GM06990 (cell line): ENCODE data around the gene COL23A1.

Experiments used
- DNase-seq: peaks from one replicate; pipeline ENCODE4 v3.0.0-alpha.2; 2011; ENCODE audit not compliant: insufficient read length; ENCODE audit errors: extremely low read depth
- H3K27me3 ChIP-seq: replicated peaks from 2 replicates; pipeline ENCODE4 v1.6.0; 2011; ENCODE audit warnings: low read length; ENCODE audit not compliant: control insufficient read depth, insufficient read depth
- H3K36me3 ChIP-seq: 2 replicates; pipeline ENCODE4 v1.5.1; 2011; ENCODE audit warnings: low read length; ENCODE audit not compliant: control insufficient read depth, insufficient read depth
- H3K4me3 ChIP-seq: replicated peaks from 2 replicates; pipeline ENCODE4 v1.5.1; 2011; ENCODE audit warnings: low read depth, mild to moderate bottlenecking, control low read depth, low read length
- CTCF ChIP-seq: IDR thresholded peaks from 2 replicates; pipeline ENCODE4 v1.5.1; 2011; ENCODE audit warnings: low read length, control low read depth, mild to moderate bottlenecking, inconsistent platforms; ENCODE audit not compliant: insufficient read depth, poor library complexity, severe bottlenecking

Gene COL23A1

GRCh38 chr5:178429156-178429468, 161.1 kb downstream of the COL23A1 start:
- no peak for DNase-seq
- no peak overlapping the region for H3K4me3 ChIP-seq
- TF ChIP-seq CTCF = no peak
- H3K27me3 ChIP-seq = no peaks in the 10 kb centered on the region; the same call in 1 of the 2 replicates
- no peaks in the 10 kb centered on the region for H3K36me3 ChIP-seq

GRCh38 chr5:178428341-178429155, 161.6 kb downstream of the COL23A1 start:
- no peak for DNase-seq
- no peaks in the 10 kb centered on the region for H3K36me3 ChIP-seq
- no peak overlapping the region for H3K4me3 ChIP-seq
- no peaks in the 10 kb centered on the region; the same call in 1 of the 2 replicates for H3K27me3 ChIP-seq
- no peak for TF ChIP-seq CTCF

GRCh38 chr5:178427576-178428197, 162.5 kb downstream of the COL23A1 start:
- H3K27me3 ChIP-seq = no peaks in the 10 kb centered on the region; the same call in 1 of the 2 replicates
- DNase-seq = no peak
- TF ChIP-seq CTCF = no peak

GRCh38 chr5:178426326-178427130, 163.7 kb downstream of the COL23A1 start:
- H3K4me3 ChIP-seq = no peak overlapping the region
- no peak for TF ChIP-seq CTCF
- H3K27me3 ChIP-seq = no peaks in the 10 kb centered on the region; the same call in 1 of the 2 replicates
- no peak for DNase-seq
- no peaks in the 10 kb centered on the region for H3K36me3 ChIP-seq

More at GRCh38 chr5:178427576-178428197, 162.5 kb downstream of the COL23A1 start:
- H3K4me3 ChIP-seq = no peak overlapping the region
- no peaks in the 10 kb centered on the region for H3K36me3 ChIP-seq

- H3K27me3 ChIP-seq = no peaks in the 10 kb centered on the region; the same call in 1 of the 2 replicates
- no peak for TF ChIP-seq CTCF
- no peak overlapping the region for H3K4me3 ChIP-seq
- H3K36me3 ChIP-seq = no peaks in the 10 kb centered on the region
- no peak for DNase-seq
These were observed 164.5 kb downstream of the COL23A1 start for GRCh38 chr5:178425621-178426068.
